OCI-LY3 (cell line): ENCODE results near the gene SMAD3.

Experiments used
- H2AFZ ChIP-seq: fragments of 200-600, 300-600 bp; shearing (Covaris generic); 2 replicates; pipeline ENCODE4 v1.6.0; 2014; ENCODE audit warnings: antibody characterized with exemption, low read depth, low read length
- H3K27ac ChIP-seq: fragments of 200-600, 300-600 bp; sonication (generic); 2 replicates; pipeline ENCODE4 v1.5.1; 2014; ENCODE audit warnings: mild to moderate bottlenecking, low read length, moderate library complexity, mixed read lengths
- H3K27me3 ChIP-seq: fragments of 200-600, 300-600 bp; sonication (generic); 2 replicates; pipeline ENCODE4 v1.6.1; 2014; ENCODE audit warnings: low read depth, low read length, mixed read lengths
- H3K36me3 ChIP-seq: fragments of 200-600, 300-600 bp; sonication (generic); replicated peaks from 2 replicates; pipeline ENCODE3; 2014; ENCODE audit warnings: low read depth, low read length, mixed read lengths
- H3K4me1 ChIP-seq: fragments of 300-600, 200-600 bp; sonication (generic); 2 replicates; pipeline ENCODE4 v1.6.1; 2014; ENCODE audit warnings: low read length, mixed read lengths
- H3K4me2 ChIP-seq: fragments of 200-600, 300-600 bp; sonication (generic); 2 replicates; pipeline ENCODE4 v1.6.1; 2014; ENCODE audit warnings: low read length, mixed read lengths
- H3K4me3 ChIP-seq: fragments of 300-600, 200-600 bp; sonication (generic); 2 replicates; pipeline ENCODE4 v1.5.1; 2014; ENCODE audit warnings: antibody characterized with exemption, mild to moderate bottlenecking, low read length, moderate library complexity
- H3K79me2 ChIP-seq: fragments of 300-600, 200-600 bp; shearing (Covaris generic); 2 replicates; pipeline ENCODE4 v1.6.1; 2014; ENCODE audit warnings: mild to moderate bottlenecking, low read length, mixed read lengths
- H3K9ac ChIP-seq: fragments of 300-600, 200-600 bp; shearing (Covaris generic); 2 replicates; pipeline ENCODE4 v1.6.0; 2014; ENCODE audit warnings: mild to moderate bottlenecking, low read length, moderate library complexity
- H3K9me3 ChIP-seq: fragments of 200-600, 300-600 bp; shearing (Covaris generic); 2 replicates; pipeline ENCODE4 v1.6.1; 2014; ENCODE audit warnings: low read length, mixed read lengths; ENCODE audit not compliant: insufficient read depth
- H4K20me1 ChIP-seq: fragments of 200-600, 300-600 bp; sonication (generic); 2 replicates; pipeline ENCODE4 v1.6.1; 2016; ENCODE audit warnings: low read length, mixed read lengths; ENCODE audit not compliant: insufficient read depth
- CTCF ChIP-seq: fragments of 200-600, 300-600 bp; sonication (generic); IDR thresholded peaks from 2 replicates; pipeline ENCODE4 v1.5.1; 2014; ENCODE audit warnings: antibody characterized with exemption, low read length, low read depth
- EZH2phosphoT487 ChIP-seq: fragments of 200-600 bp; shearing (Covaris generic); IDR thresholded peaks from 2 replicates; pipeline ENCODE4 v1.6.1; 2018; ENCODE audit warnings: antibody characterized with exemption, mixed run types, low read depth

The SMAD3 gene

GRCh38 chr15:67103432-67103831, 38.0 kb downstream of the SMAD3 start:
- H3K36me3 ChIP-seq = peaks cover 2% of the 10 kb centered on the region
- no peak overlapping the region for H3K4me2 ChIP-seq
- H3K27me3 ChIP-seq = peaks cover 13% of the 10 kb centered on the region
- TF ChIP-seq EZH2phosphoT487 (no peak), CTCF (no peak)
- H3K4me3 ChIP-seq = no peak overlapping the region
- peaks cover 20% of the 10 kb centered on the region for H3K79me2 ChIP-seq
- peaks cover 66% of the 10 kb centered on the region for H3K4me1 ChIP-seq
- H3K27ac ChIP-seq = no peak overlapping the region
- H3K9me3 ChIP-seq = no peaks in the 10 kb centered on the region
- H2AFZ ChIP-seq = no peak overlapping the region
- H4K20me1 ChIP-seq = peaks cover 15% of the 10 kb centered on the region; the same call in 1 of the 2 replicates
- H3K9ac ChIP-seq = no peak overlapping the region

- H3K9me3 ChIP-seq = no peaks in the 10 kb centered on the region
- no peak overlapping the region for H3K4me2 ChIP-seq
- no peak for TF ChIP-seq EZH2phosphoT487
- no peak for TF ChIP-seq CTCF
- H3K36me3 ChIP-seq = peaks cover 2% of the 10 kb centered on the region
- no peak overlapping the region for H3K4me3 ChIP-seq
- peaks cover 19% of the 10 kb centered on the region; the same call in 1 of the 2 replicates for H4K20me1 ChIP-seq
- peaks cover 20% of the 10 kb centered on the region for H3K79me2 ChIP-seq
- no peak overlapping the region for H3K27ac ChIP-seq
- no peak overlapping the region for H3K9ac ChIP-seq
- H3K27me3 ChIP-seq = peaks cover 13% of the 10 kb centered on the region
- no peak overlapping the region for H2AFZ ChIP-seq
- H3K4me1 ChIP-seq = peaks cover 66% of the 10 kb centered on the region
These were observed 38.5 kb downstream of the SMAD3 start for GRCh38 chr15:67103869-67104268.

GRCh38 chr15:67104510-67104909, 39.1 kb downstream of the SMAD3 start:
- Histone ChIP-seq H3K36me3 (peaks cover 2% of the 10 kb centered on the region), H2AFZ (no peak overlapping the region), H3K79me2 (peaks cover 20% of the 10 kb centered on the region), H3K27me3 (peaks cover 16% of the 10 kb centered on the region), H3K9me3 (no peaks in the 10 kb centered on the region), H3K9ac (no peak overlapping the region), H3K4me1 (peaks cover 70% of the 10 kb centered on the region), H4K20me1 (peaks cover 24% of the 10 kb centered on the region), H3K4me3 (no peak overlapping the region), H3K4me2 (no peak overlapping the region), H3K27ac (no peak overlapping the region)
- no peak for TF ChIP-seq EZH2phosphoT487
- TF ChIP-seq CTCF = no peak

- Histone ChIP-seq H3K4me2 (no peak overlapping the region), H3K9ac (no peak overlapping the region), H3K79me2 (peaks cover 24% of the 10 kb centered on the region), H2AFZ (no peak overlapping the region), H3K4me1 (peaks cover 71% of the 10 kb centered on the region), H3K36me3 (peaks cover 2% of the 10 kb centered on the region), H4K20me1 (peaks cover 29% of the 10 kb centered on the region), H3K9me3 (no peaks in the 10 kb centered on the region), H3K27me3 (peaks cover 16% of the 10 kb centered on the region), H3K27ac (no peak overlapping the region), H3K4me3 (no peak overlapping the region)
- TF ChIP-seq EZH2phosphoT487 (no peak), CTCF (no peak)
These were observed 39.9 kb downstream of the SMAD3 start for GRCh38 chr15:67105065-67105951.
